Neuronal stem cell (in vitro differentiated cells): ENCODE data around the gene RIMKLB.
"Not testable (repeated sequence)": the region's sequence is repeated elsewhere in the genome, so short reads cannot be mapped to it uniquely, and the experiment has no call there.

Experiments
- DNase-seq: peaks from one replicate; pipeline ENCODE4 v3.0.0-alpha.2; 2013; ENCODE audit warnings: low spot score
- H2AFZ ChIP-seq: one replicate; pipeline ENCODE4 v1.6.1; 2013; ENCODE audit warnings: mild to moderate bottlenecking, low read length, inconsistent platforms
- H2AK5ac ChIP-seq: 2 replicates; pipeline ENCODE4 v1.6.1; 2013; ENCODE audit warnings: low read depth, mild to moderate bottlenecking, inconsistent platforms, low read length, moderate library complexity, mixed read lengths
- H2BK120ac ChIP-seq: 2 replicates; pipeline ENCODE4 v1.6.1; 2013; ENCODE audit warnings: low read depth, mild to moderate bottlenecking, inconsistent platforms, low read length, moderate library complexity, mixed read lengths
- H2BK12ac ChIP-seq: one replicate; pipeline ENCODE4 v1.6.1; 2013; ENCODE audit warnings: low read length, inconsistent platforms
- H2BK15ac ChIP-seq: 2 replicates; pipeline ENCODE4 v1.6.1; 2013; ENCODE audit warnings: mild to moderate bottlenecking, low read length, inconsistent platforms, mixed read lengths
- H2BK5ac ChIP-seq: one replicate; pipeline ENCODE4 v1.6.1; 2013; ENCODE audit warnings: inconsistent platforms, mild to moderate bottlenecking, low read length, moderate library complexity
- H3K14ac ChIP-seq: one replicate; pipeline ENCODE4 v1.6.1; 2013; ENCODE audit warnings: low read length, inconsistent platforms
- H3K18ac ChIP-seq: 2 replicates; pipeline ENCODE4 v1.6.1; 2013; ENCODE audit warnings: low read length, inconsistent platforms
- H3K23ac ChIP-seq: 2 replicates; pipeline ENCODE4 v1.6.1; 2013; ENCODE audit warnings: low read depth, mild to moderate bottlenecking, mixed read lengths, low read length, inconsistent platforms; ENCODE audit not compliant: poor library complexity
- H3K27ac ChIP-seq: replicated peaks from 3 replicates; pipeline ENCODE4 v1.5.1; 2013; ENCODE audit warnings: low read length, inconsistent platforms
- H3K27me3 ChIP-seq, 3 experiments: 2 replicates each; pipeline ENCODE4 v1.6.1; 2013; ENCODE audit warnings: low read length in 3 of 3, mild to moderate bottlenecking in 2 of 3, inconsistent platforms in 1 of 3, low read depth in 1 of 3, mixed read lengths in 1 of 3, moderate library complexity in 1 of 3; ENCODE audit not compliant: control insufficient read depth in 3 of 3, insufficient read depth in 3 of 3
- H3K36me3 ChIP-seq, 2 donors: replicated peaks in 1 of 2; 2 replicates each; pipeline ENCODE4 v1.6.1; 2013; ENCODE audit warnings: low read length in 2 of 2; ENCODE audit not compliant: control insufficient read depth in 2 of 2, insufficient read depth in 2 of 2
- H3K4ac ChIP-seq: 2 replicates; pipeline ENCODE4 v1.6.1; 2013; ENCODE audit warnings: inconsistent platforms, mild to moderate bottlenecking, low read length, moderate library complexity
- H3K4me1 ChIP-seq, 2 donors: 1 replicate in 1 of 2; 2 replicates in 1 of 2; pipeline ENCODE4 v1.6.1; 2013; ENCODE audit warnings: low read length in 2 of 2, low read depth in 1 of 2; ENCODE audit not compliant: control insufficient read depth in 2 of 2, insufficient read depth in 1 of 2
- H3K4me2 ChIP-seq: one replicate; pipeline ENCODE4 v1.6.1; 2013; ENCODE audit warnings: mild to moderate bottlenecking, low read length, inconsistent platforms; ENCODE audit not compliant: insufficient read depth, poor library complexity, severe bottlenecking
- H3K4me3 ChIP-seq, 2 donors: 2 replicates each; pipeline ENCODE4 v1.5.1; 2013; ENCODE audit warnings: low read length in 2 of 2, mild to moderate bottlenecking in 2 of 2, inconsistent platforms in 1 of 2, moderate library complexity in 1 of 2
- H3K79me1 ChIP-seq: one replicate; pipeline ENCODE4 v1.6.1; 2013; ENCODE audit warnings: low read depth, mild to moderate bottlenecking, inconsistent platforms, low read length, moderate library complexity
- H3K9ac ChIP-seq: one replicate; pipeline ENCODE4 v1.6.1; 2013; ENCODE audit warnings: mild to moderate bottlenecking, low read depth, low read length, inconsistent platforms; ENCODE audit not compliant: poor library complexity
- H3K9me3 ChIP-seq, 2 donors: replicated peaks in 1 of 2; 2 replicates each; pipeline versions ENCODE3 to v1.6.1; 2013; ENCODE audit warnings: low read length in 2 of 2, mild to moderate bottlenecking in 2 of 2, inconsistent platforms in 1 of 2, low read depth in 1 of 2, mixed read lengths in 1 of 2, moderate library complexity in 1 of 2; ENCODE audit not compliant: control insufficient read depth in 2 of 2, insufficient read depth in 1 of 2
- H4K8ac ChIP-seq: one replicate; pipeline ENCODE4 v1.6.1; 2013; ENCODE audit warnings: low read depth, mild to moderate bottlenecking, inconsistent platforms, low read length, moderate library complexity
- H4K91ac ChIP-seq: one replicate; pipeline ENCODE4 v1.6.1; 2013; ENCODE audit warnings: low read length, low read depth, mild to moderate bottlenecking, inconsistent platforms; ENCODE audit not compliant: poor library complexity
- WGBS, 2 donors: extraction: QIAGEN DNeasy Blood & Tissue Kit; methylation state at CpG; one replicate each; pipeline ENCODE4 v1.1.7; 2013; ENCODE audit warnings: missing lambda C conversion rate in 2 of 2, mixed read lengths in 1 of 2; ENCODE audit not compliant: insufficient read length in 2 of 2, insufficient replicate concordance in 1 of 2; ENCODE audit errors: extremely low coverage in 2 of 2; 5-methylcytosine and 5-hydroxymethylcytosine counted together

The RIMKLB gene

GRCh38 chr12:8766121-8766520 lies 68.3 kb downstream of the RIMKLB start:
- not testable (repeated sequence) for H3K27ac ChIP-seq, H2AK5ac ChIP-seq
- H3K36me3 ChIP-seq = peaks cover 2 to 70% of the 10 kb centered on the region in 2 donors

GRCh38 chr12:8770499-8770898 lies 72.7 kb downstream of the RIMKLB start:
- H3K4me2 ChIP-seq = no peak overlapping the region
- H3K79me1 ChIP-seq = peaks cover 3% of the 10 kb centered on the region
- H2AK5ac ChIP-seq = no peak overlapping the region
- no peak overlapping the region for H4K8ac ChIP-seq
- H3K4me1 ChIP-seq = peaks cover 0 to 10% of the 10 kb centered on the region in 2 donors
- H2BK12ac ChIP-seq = no peak overlapping the region
- DNase-seq = no peak
- no peak overlapping the region for H3K27ac ChIP-seq
- no peak overlapping the region for H3K4me3 ChIP-seq
- H3K23ac ChIP-seq = no peak overlapping the region
- H3K9me3 ChIP-seq = no peaks in the 10 kb centered on the region
- no peak overlapping the region for H4K91ac ChIP-seq
- no peak overlapping the region for H2AFZ ChIP-seq
- H3K9ac ChIP-seq = no peak overlapping the region
- no peak overlapping the region for H3K14ac ChIP-seq
- no peak overlapping the region for H3K18ac ChIP-seq
- no peak overlapping the region for H3K4ac ChIP-seq
- H2BK120ac ChIP-seq = no peak overlapping the region
- H3K27me3 ChIP-seq = no peaks in the 10 kb centered on the region
- H3K36me3 ChIP-seq = peaks cover 4 to 84% of the 10 kb centered on the region in 2 donors
- H2BK5ac ChIP-seq = no peak overlapping the region
- WGBS, 2 donors = no CpG with 5 or more reads among the region's 2 CpGs
- H2BK15ac ChIP-seq = no peak overlapping the region

More at GRCh38 chr12:8766121-8766520, 68.3 kb downstream of the RIMKLB start:
- H3K23ac ChIP-seq, H3K4me1 ChIP-seq, H3K18ac ChIP-seq, H3K4ac ChIP-seq, H3K4me2 ChIP-seq, H3K79me1 ChIP-seq, H2BK120ac ChIP-seq, H4K8ac ChIP-seq, H2BK15ac ChIP-seq, H3K9me3 ChIP-seq, H4K91ac ChIP-seq, H2AFZ ChIP-seq, H2BK5ac ChIP-seq, H3K27me3 ChIP-seq, H3K9ac ChIP-seq, H2BK12ac ChIP-seq, H3K14ac ChIP-seq, H3K4me3 ChIP-seq, DNase-seq: not testable (repeated sequence)
- no CpG with 5 or more reads among the region's 8 CpGs for WGBS, 2 donors

- Histone ChIP-seq H2BK120ac (no peak overlapping the region), H2BK5ac (no peak overlapping the region), H3K27ac (no peak overlapping the region), H2AK5ac (no peak overlapping the region), H4K8ac (no peak overlapping the region), H3K9ac (no peak overlapping the region), H3K27me3 (no peaks in the 10 kb centered on the region), H3K18ac (no peak overlapping the region), H3K79me1 (peaks cover 3% of the 10 kb centered on the region), H3K4ac (no peak overlapping the region), H3K36me3 (peaks cover 4 to 85% of the 10 kb centered on the region in 2 donors), H3K4me1 (peaks cover 0 to 10% of the 10 kb centered on the region in 2 donors), H2AFZ (no peak overlapping the region), H3K14ac (no peak overlapping the region), H3K9me3 (no peaks in the 10 kb centered on the region), H3K4me2 (no peak overlapping the region), H2BK12ac (no peak overlapping the region), H3K4me3 (no peak overlapping the region), H3K23ac (no peak overlapping the region), H4K91ac (no peak overlapping the region), H2BK15ac (no peak overlapping the region)
- no peak for DNase-seq
- WGBS, 2 donors = no CpG with 5 or more reads among the region's 1 CpG
These were observed 73.3 kb downstream of the RIMKLB start for GRCh38 chr12:8771072-8771471.

DNA sequence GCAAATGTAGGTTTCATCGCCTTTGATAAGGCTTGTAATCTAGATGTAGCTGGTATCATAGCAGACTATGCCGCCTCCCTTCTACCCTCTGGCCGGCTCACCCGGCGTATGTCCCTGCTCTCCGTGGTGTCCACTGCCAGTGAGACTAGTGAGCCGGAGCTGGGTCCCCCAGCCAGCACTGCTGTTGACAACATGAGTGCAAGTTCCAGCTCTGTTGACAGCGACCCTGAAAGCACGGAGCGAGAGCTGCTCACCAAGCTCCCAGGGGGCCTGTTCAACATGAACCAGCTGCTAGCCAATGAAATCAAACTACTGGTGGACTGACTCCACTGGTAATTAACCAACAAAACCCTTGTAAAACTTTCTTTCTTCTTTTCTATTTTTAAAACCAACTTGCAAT lies 75.7 kb downstream of the RIMKLB start:
- Histone ChIP-seq H3K4ac (no peak overlapping the region), H2BK12ac (no peak overlapping the region), H3K4me1 (peaks cover 0 to 10% of the 10 kb centered on the region in 2 donors), H3K4me2 (no peak overlapping the region), H3K4me3 (no peak overlapping the region), H3K36me3 (peaks cover 2 to 91% of the 10 kb centered on the region in 2 donors), H2BK15ac (no peak overlapping the region), H4K8ac (no peak overlapping the region), H2BK120ac (no peak overlapping the region), H3K14ac (peak overlapping the region; percentile 47), H3K27me3 (no peaks in the 10 kb centered on the region), H2AFZ (no peak overlapping the region), H3K27ac (no peak overlapping the region), H3K9ac (no peak overlapping the region), H2BK5ac (no peak overlapping the region), H3K18ac (no peak overlapping the region), H3K23ac (no peak overlapping the region), H2AK5ac (no peak overlapping the region), H4K91ac (no peak overlapping the region), H3K79me1 (peaks cover 3% of the 10 kb centered on the region), H3K9me3 (no peaks in the 10 kb centered on the region)
- WGBS, 2 donors = no CpG with 5 or more reads among the region's 10 CpGs
- no peak for DNase-seq
